ENCODE measurements around the gene RAET1L.
"Not testable (repeated sequence)": the region's sequence is repeated elsewhere in the genome, so short reads cannot be mapped to it uniquely, and the experiment has no call there.

RAET1L gene

GRCh38 chr6:149990661-149991471, 34.5 kb downstream of the RAET1L start:
- DNase-seq = no peak

DNA sequence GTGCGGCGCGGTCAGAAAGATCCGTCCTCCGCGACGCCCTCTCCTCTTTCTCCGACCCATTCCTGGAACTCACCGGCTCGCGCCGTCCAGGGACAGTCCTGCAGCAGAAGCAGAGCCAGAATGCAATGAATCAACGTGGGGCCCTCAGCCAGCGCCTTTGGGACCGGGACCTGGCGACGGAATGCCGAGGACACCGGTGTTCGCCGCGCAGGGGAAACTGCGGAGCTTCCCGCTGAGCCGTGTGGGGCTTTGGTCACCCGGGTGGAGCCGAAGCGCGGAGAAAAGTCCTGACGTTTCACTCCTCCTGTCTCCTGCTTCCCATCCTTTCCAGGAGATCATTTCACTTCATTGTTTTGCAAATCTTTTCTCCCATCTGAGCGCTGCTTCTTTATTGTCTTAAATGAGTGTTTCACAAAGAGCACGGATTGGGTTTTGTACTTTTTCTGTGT, 35.1 kb downstream of the RAET1L start:
- DNase-seq = no peak

DNA sequence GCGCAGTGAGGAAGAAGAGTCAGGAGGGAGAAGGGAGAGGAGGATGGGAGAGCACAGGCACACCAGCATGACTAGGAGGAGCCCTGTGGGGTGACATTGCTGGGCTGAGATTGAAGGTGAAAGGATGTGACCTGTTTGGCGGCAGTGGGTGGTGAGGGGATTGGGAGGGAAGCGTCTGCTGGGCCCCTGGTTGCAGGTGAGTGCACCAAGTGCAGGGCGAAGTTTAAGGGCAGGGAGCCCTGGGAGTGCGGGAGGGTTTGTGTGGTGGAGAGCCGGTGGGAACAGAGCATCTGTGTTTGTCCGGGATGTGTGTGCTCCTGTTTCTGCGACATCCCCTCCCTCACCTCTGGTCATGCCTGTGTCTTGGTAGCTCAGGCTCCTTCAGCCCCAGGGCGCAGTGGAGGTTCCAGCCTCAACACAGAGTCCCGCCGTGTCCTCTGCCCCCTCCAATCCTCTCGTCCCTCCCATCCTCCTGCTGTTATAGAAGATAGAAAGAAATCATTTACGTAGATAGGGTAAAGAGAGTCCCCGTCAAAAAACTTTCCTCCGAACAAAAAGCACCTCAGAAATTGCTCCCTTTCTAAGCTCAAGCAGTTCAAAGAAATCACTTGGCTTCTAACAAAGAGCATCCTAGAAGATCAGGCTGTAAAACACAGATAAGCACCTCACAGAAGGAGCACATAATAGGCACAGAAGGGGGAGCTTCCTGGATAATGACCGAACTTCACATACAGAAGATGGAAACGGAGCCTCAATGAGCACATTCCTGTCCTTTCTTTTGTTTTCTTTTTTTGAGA, 36.6 kb downstream of the RAET1L start:
- no peak for DNase-seq

DNA sequence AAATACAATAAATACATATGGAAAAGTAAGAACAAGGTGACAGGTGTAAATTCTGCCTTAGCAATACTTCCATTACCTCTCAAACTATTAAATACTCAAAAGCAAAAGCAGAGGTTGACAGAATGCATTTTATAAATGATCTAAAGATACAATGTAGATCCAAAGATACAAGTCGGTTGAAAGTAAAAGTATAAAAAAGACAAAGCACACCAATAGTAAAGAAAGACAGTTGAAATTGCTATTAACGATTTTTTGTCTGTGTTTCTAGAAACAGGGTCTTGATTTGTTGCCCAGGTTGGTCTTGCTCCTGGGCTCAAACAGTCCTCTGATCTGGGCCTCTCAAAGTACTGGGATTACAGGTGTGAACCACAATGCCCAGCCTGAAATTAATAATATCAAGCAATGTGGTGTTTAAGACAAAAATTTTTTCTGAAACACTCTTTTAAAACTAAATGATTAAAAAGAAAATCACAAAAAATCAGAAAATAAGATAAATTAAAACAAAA, 37.7 kb downstream of the RAET1L start:
- DNase-seq = no peak

GRCh38 chr6:149985481-149985937, 39.8 kb downstream of the RAET1L start:
- DNase-seq = no peak

DNA sequence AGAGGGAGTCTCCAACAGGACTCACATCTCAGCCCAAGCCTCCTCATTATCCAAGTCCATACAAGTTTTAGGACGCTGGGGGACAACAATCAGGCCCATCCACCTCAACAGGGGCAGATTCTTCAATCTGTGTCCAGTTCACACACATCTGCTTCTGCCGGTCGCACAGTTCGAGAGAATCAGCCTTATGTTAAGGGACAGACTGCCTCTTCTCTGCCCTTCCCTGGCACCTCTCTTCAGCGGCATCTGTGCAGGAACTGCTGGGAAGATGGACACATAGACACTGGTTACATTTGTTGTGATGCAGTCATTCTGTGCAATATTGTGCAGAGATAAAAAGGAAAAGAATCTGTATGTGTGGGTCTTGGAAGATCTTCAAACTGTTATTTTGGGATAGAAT, 40.6 kb downstream of the RAET1L start:
- DNase-seq = no peak

DNA sequence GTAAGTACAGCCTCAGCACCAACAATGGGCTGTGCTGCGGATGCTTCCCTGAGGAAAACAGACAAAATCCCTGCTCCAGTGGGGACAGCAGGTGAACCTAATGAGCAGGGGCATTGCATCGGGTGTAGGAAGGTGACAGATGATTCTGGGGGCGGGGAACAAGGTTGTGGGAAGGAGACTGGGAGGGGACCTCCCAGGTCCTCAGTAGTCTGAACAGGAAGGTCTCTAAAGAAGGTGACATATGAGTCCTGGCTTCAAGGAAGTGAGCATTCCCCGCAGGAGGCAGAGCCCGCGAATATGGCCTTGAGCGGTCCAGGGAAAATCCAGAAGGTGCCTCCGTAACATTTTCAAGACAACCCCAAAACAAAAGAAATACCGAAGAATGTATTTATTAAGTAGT, 42.2 kb downstream of the RAET1L start:
- no peak for DNase-seq

DNA sequence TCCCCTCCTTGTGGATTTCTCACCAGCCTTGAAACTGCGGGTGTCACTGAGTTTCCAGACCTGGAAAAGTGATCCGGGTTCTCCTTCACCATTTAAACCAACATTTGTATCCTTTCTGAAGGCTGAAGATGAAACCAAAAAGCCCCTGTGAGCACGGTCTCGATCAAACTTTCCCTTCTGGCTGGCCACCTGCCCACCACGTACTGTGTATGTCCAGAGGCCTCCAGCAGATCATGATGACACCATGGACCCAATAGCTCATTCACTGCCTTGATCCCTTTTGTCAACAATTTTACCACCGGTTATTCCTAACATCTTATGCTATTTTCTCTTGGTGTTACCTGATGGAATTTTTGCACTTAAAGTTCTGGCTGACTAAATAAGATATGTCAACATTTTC, 46.0 kb downstream of the RAET1L start:
- no peak for DNase-seq

DNA sequence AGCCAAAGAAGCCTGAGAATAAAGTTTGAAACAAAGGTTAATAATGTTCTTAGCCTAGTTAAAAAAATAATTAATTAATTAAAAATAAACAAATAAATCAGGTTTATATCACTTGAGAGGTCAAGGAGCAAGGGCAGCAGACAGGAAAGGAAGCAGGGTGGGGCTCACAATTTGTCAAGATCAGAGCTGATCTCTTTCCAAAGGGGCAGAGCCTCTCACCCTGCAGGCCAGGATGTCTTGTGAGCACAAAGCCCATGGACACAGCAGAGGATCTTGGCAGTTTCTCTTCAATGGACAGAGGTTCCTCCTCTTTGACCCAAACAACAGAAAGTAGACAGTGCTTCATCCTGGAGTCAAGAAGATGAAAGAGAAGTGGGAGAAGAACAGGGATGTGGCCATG, 46.7 kb downstream of the RAET1L start:
- DNase-seq = no peak

- no peak for DNase-seq
These were observed 48.1 kb downstream of the RAET1L start for GRCh38 chr6:149977221-149977620.

DNA sequence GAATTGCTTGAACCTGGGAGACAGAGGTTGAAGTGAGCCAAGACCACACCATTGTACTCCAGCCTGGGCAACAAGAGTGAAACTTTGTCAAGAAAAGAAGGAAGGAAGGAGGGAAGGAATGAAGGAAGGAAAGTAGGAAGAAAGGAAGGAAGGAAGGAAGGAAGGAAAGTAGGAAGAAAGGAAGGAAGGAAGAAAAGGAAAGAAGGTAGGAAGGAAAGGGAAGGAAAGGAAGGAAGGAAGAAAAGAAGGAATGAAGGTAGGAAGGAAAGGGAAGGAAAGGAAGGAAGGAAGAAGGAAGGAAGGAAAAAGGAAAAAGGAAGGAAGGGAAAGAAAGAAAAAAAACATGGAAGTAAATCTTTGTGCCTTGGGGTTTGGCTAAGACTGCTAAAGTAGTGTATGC, 49.9 kb downstream of the RAET1L start:
- DNase-seq = no peak

DNA sequence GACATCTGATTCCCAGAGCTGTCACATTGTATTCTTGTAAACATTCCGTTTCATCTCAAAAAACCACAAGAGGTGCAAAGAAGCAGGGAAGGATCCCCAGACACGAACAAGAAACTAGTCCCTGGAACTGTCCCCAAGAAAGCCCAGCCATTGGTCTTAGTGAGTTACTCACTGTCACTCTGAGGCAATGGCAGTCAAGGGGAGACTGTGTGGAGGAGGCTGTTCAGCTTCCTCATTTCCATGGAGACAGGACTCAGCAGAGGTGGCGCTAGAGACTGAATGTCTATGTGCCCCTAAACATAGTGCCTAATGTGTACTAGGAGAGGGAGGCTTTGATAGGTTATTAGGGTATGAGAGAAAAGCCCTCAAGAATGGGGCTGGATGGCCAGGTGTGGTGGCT, 50.5 kb downstream of the RAET1L start:
- DNase-seq = no peak

DNA sequence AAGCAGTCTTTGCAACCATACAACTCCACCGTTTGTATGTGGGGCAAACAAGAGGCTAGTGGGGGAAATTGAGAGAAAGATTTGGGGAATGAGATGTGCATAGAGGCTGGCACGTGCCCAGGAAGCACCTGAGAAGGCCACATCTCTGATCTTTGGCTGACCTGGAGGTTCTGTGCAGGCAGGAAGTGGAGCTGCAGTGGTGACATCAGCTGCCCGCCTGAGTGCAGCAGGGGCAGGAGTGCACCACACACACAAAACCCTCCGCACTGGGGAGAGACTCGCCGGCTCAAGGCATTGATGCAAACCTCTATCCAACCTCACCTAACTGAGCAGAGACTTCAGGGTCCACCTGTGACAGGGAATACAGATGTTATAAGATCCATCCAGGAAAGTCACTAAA, 50.9 kb downstream of the RAET1L start:
- DNase-seq = not testable (repeated sequence)

- no peak for DNase-seq
These were observed 55.7 kb downstream of the RAET1L start for GRCh38 chr6:149969635-149970034.

DNA sequence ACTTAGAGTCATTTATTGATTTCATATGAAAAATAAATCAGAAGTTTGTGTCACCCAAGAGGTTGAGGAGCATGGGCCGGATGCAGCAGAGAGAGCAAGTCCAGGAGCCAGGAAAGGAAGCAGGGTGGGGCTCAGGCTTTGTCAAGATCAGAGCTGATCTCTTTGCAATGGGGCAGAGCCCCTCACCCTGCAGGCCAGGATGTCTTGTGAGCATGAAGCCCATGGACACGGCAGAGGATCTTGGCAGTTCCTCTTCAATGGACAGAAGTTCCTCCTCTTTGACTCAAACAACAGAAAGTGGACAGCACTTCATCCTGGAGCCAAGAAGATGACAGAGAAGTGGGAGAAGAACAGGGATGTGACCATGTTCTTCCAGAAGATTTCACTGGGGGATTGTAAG, 56.4 kb downstream of the RAET1L start:
- not testable (repeated sequence) for DNase-seq

All from fibroblast of skin of back (primary cell).